NCI-H1436 (cell line): ENCODE data around the gene CXCR6.

Experiments
- DNase-seq: peaks from one replicate; lab custom pipeline; 2025; lab: John Stamatoyannopoulos, UW

CXCR6 gene

DNA sequence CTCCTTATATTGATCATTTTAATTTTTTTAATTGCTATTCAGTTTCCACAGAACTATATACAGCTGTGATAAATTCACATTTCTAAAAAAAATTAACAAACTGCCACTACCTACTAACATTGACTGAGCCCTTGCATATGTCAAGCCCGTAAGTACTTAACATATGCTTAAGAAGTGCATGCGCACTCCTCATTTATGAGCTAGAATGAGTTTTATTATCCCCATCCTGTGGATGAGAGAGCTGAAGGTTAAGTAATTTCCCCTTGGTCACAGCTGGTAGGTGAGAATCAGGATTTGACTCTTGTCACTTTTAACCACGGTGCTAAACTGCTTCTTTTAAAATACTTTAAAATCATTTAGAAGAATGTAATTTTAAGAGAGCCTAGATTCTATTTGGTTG, 25.9 kb downstream of the CXCR6 start:
- no peak for DNase-seq

DNA sequence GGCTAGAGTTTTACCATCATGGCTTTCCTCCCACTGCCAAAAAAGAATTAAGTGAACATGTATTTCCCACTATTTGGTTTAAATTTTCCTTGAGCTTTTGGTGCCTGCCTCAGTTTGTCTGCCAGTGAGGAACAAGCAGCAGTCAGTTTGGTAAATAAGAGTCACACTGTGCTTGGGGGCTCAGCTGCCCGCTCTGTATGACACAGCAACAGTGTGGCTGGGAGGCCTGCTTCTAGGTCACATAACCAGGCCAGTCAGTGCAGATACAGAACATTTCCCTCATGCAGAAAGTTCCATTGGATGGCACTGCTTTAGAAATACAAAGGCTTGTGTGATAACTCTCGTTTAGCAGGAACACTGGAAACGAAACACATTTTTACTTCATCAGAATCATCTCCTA, 26.7 kb downstream of the CXCR6 start:
- no peak for DNase-seq

DNA sequence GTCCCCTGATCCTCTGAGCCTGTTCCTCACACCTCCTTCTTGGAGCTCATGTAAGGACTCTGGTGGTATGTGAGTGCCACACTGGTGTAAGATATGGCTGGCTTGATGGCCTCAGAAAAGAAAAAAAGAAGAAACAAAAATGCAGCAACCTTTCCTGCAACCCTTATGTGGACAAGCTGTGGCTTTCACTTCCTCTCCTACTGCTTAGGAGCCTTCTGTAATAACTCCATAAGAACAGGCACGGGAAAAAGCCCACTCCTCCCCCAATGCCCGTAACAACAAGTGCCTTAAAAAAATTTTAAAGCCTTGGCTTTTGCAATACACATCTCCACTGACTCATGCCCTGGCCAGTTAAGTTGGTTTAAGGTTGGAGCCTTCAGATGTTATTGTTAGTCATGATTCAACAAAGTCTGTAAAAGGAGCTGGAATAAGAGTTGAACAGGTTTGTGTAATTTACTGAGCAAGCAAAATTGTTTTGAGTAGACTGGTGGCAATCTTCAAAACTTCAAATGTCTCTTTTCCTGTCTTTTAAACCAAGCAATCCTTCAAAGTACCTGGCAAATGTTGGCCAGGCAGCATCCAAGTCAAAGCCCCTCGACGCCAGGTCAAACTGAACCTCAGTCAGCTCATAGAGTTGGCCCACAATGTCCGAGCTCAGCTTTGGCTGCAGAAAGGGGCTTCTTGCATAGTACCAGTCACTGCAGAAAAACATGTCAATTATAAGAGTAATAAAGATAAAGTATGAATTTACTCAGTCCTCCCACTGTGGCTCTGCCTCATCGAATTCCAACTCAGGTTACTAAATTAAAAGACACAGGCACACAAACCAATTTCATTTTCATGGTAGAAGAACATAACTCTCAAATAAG, 29.5 kb downstream of the CXCR6 start:
- no peak for DNase-seq

- DNase-seq = no peak
Measured at GRCh38 chr3:45974686-45975085, 31.4 kb downstream of the CXCR6 start.

- no peak for DNase-seq
Measured at GRCh38 chr3:45975686-45976085, 32.4 kb downstream of the CXCR6 start.

- no peak for DNase-seq
Measured at GRCh38 chr3:45976191-45977091, 33.2 kb downstream of the CXCR6 start.

DNA sequence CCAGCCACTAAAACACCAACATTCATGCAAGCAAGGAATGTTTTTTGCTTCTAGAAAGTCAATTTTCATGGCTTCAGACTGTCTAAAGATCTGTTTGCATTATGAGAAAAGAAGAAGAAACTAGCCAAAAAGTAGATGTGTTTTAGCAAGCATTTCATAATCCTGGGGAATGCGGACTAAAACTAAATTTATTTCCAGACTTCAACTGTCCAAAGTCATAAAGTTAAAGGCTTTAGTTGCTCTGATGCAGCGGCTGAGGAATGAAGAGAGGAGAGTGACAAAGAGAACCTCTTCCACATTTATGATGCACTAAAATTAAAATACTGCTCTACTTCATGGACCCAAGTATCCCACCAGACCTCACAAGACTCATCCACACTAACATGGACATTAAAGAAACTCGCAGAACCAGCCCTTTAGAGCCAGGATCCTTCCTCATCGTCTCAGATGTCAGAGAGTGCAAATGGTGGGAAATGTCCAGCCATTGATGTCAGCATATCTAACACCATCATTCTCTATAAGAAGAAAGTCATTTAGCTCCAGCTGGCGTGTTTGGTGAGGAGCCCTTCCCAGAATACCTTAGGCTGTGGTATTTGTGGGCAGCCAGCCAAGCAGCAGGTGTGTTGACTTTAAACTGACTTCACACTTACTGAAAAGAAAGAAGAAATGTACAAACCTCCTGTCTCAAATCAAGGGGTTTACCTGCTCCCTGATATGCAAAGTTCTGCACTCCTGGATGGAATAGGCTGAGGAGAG, 34.9 kb downstream of the CXCR6 start:
- DNase-seq = no peak

GRCh38 chr3:45979378-45979777, 36.1 kb downstream of the CXCR6 start:
- no peak for DNase-seq

DNA sequence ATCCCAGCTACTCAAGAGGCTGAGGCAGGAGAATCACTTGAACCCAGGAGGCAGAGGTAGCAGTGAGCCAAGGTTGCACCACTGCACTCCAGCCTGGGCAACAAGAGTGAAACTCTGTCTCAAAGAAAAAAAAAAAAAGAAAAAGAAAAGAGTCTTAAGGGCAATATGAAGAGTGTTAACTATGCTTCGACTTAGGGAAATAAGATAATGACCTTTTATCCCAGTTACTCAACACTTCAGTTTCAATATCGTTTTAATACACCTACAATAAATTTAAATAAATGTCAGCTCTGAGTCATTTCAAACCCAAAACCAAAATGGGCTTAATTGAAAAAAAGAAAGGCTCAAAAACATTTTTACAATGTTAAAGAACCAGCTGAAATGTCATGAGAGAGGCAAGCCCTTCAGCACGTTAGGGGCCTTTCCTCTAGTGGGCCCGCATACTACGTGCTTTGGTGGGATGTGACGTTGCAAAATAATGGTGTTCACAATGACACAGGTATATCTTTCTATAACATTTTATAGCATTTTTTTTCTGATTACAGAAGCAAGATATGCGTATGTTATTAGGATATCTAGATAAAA, 37.1 kb downstream of the CXCR6 start:
- no peak for DNase-seq

GRCh38 chr3:45980819-45981218, 37.6 kb downstream of the CXCR6 start:
- DNase-seq = no peak

GRCh38 chr3:45981346-45982074, 38.2 kb downstream of the CXCR6 start:
- DNase-seq = no peak

DNA sequence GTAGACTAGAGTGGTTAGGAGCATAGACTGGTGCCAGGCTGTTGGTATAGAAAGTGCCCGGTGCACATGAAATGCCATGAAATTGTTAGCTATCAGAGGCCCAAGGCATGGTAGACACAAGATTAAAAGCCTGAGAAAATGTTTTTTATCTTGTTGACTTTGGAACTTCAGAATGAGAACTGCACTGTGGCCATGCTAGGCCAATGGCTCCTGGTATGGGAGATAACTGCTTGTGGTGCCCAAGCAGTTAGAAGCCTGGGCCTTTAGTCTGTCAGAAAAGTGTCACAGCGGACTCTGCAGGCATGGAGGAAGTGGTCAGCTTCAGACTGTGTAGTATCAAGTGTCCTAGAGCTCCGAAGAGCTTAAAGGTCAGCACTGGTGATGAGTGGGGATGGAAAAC, 40.5 kb downstream of the CXCR6 start:
- no peak for DNase-seq

DNA sequence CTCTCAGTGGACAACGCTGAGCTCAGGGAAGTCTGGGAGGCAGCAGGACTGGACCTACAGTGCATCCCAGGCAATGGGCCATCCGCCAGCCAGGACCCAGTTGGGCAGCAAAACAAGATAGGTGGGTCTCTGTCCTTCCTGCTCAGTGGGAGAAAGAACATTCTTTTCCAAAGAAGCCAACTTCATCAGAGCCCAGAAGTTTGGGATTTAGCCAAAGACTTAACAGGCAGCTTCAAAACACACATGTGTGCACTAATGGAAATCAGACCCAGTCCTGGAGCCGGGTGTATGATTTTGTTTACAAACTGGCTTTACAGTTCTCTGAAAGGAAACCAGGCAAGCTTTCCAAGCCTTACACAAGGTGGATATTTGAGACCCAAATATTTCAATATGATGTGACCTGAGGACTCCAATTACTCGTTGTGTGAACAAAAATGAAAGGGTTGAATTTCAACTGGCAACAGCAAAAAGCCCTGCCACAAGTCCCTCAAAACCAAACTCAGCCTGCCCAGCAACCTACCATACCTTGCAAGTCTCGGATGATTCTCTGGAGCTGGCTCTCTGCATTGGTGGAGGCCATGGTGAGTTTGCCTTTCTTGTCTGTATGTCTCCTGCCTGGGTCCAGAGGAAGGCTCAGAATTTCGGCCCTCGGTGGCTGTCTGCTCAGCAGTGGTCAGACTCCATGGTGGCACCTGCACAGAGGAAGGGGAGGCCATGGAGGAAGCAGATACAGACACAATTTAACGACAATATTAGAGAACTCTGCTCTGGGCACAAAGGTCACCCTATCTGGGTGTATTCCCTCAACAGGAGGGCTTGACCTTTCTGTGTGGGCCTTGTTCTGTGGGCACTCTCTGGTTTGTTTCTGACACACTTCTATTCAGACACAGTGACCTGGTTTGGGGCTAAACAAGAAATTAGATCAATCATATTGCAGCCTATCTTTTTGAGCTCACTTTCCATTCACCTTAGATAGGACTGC, 41.4 kb downstream of the CXCR6 start:
- DNase-seq = no peak

DNA sequence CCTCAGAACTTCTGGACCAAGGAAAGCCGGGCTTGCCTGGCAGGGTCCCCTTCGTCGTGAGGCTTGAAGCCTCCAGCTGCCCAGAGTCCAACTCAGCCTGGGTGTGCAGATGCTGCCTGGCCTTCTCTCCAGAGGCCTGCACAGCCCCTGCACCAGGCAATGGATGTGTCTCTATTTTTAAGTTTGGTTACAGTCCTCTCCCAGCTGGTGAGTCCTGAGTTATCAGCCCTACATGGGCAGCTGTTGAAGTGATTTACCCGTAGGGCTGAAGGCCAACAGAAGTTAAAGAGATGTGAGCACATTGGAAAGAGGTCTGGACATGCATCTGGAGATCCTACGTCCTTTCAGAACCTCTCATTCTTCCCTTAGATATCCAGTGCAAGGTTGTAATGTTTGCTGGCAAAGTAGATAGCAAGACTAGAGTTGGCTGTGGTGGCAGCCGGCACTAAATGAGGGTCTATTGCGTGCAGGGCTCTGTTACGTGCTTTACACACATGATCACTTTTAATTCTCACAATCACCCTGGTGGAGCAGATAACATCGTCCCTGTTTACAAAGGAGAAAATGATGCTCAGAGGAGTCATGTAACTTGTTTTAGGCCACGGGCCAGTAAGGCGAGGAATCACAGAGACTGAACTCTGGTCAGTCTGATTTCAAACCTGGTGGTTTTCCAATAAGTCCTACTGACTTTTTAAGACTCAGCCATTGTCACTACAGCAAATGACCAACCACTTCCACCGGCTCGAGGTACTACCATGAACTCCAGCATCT, 42.5 kb downstream of the CXCR6 start:
- no peak for DNase-seq

DNA sequence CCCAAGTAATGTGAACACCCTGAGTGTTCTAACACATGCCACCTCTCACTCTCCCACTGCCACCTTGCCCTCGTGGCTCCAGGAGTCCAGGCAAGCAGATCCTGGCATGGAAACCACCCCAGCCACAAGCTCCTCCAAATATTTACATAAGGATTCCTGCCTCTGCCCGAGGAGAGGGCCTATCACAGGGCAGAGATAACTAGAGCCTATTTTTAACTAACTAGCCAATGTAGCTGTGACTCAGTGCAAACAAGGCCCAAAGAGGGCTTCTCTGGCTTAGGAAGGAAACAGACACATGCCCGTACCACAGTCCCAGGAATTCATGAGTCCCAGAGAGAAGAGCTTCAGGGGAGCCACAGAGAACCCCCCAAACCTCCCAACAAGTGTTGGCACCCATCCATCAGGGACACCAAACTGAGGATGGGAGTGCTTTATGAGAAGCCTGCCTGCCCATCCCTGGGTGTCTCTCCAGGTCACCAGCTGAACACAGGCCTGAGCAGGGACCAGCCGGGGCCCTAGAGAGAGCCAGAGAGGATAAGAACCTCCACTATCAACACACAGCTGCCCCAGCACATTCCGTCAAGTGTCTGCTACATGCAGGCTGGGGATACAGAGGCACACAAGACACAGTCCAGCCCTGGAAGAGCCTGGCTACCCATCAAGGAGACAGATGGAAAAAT, 43.2 kb downstream of the CXCR6 start:
- DNase-seq = no peak

DNA sequence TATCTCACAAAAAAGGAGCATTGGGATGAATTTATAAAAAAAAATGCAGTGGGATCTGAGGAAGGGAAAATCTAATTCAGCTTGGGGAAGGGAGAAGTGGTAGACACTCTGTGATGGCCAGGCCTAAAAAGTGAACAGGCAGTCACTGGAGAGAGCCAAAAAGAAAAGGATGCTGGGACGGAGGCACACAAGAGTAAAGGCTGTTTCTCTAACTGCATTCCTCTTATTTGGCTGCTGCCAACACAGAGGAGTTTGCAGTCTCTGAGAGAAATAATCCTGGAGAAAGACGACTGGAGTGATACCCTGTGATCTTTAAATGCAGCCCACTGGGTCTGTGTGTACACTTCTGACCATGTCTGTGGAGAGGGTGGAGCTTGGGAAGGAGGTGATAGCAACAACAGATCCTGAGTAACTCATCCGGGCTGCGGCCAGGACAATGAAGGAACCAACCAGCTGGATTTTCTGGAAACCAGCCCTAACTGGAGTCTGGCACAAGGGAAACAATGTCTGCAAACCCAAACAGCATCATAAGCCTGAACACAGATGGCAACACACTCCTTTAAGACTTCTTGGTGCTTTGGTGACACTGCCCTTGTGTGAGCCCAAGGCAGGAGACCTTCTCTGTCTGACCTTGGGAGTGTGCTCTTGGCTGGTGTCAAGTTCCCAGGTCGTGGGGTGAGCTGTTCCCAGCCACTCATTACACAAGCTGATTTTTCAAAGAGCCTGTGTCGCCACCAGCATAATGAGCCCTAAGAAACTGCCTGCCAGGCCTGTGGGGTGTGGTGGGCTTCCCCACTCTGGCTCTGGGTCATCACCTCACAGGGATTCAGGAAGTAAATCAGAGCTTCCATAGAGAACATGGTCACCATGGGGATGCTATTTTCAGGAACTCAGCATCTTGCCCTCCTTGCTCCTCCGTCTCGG, 44.4 kb downstream of the CXCR6 start:
- DNase-seq = no peak

DNA sequence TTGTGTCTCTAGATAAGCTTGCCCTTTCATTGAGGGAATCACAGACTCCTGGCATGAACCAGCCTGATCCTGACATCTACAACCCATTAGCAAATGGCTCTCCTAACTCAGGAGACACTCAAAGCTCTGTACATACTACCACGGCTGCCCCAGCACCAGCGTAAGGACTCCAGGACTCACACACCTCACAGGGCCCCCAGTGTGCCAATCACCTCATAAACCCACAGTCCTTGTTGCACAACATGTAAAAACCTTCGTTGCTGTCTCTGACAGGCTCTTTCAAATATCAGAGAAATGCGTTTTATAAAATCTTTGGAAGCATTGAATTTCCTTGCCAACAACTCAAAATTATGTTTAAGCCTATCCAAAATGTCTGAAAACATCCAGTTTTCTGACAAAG, 45.1 kb downstream of the CXCR6 start:
- no peak for DNase-seq

DNA sequence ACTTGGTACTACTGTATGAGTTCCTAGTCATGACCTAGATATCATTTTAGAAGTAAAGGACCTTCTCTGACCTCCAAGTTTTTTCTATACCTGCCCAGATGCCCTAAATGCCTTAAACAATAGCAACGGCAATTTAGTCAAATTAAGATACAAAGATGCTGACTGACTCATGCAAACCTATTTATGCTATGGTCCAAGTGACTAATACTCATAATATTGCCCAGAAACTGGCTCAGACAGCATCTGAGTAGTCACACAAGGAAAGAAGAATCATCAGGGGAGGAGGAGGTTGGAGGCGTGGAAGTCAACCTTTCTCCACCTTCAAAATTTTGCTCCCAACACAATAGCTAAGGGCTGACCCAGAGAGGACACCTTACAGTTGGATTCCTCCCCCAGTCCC, 45.5 kb downstream of the CXCR6 start:
- no peak for DNase-seq
